Measurements from ENCODE around the gene VSIG2. TPM values are rescaled to one million over a fixed set of nuclear protein-coding genes. Genes with fewer than 3 reads are reported as not detected.

VSIG2 gene
- total and polyA plus RNA-seq, 2 experiments from 2014 or later, result not detected

DNA sequence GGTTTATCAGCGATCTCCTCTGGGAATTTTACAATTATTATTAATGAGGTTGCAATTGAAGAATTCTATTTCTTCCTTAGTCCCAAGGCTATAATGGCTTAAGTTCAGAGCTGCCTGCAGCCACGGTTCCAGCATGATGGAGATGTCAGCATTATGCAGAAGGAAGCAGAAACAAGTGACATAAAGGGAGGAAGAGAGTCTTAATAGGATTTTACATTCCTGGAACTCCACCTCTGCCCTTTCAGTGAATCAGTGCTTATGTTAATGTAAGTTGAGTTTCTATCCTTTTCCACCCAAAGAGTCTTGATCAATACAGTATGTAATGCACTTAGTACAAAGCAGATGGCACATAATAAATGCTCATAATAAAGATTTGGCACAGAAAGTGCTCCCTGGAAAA, 23.9 kb downstream of the VSIG2 start:
- H3F3A ChIP-seq (replicated peaks; ENCODE audit: low read depth), result no peaks in the 10 kb centered on the region
- Mint-ChIP-seq H3K27me3 (ENCODE audit: insufficient read depth, low read depth, poor library complexity) (peaks cover 25% of the 10 kb centered on the region), H3K9me3 (no peaks in the 10 kb centered on the region), H3K27ac (no peak overlapping the region), H3K4me3 (no peak overlapping the region), H3K4me1 (peaks cover 33% of the 10 kb centered on the region), H3K36me3 (ENCODE audit: low read depth) (no peaks in the 10 kb centered on the region)
- no peak overlapping the region for H3K4me3 ChIP-seq
- no peak overlapping the region for H2AFZ ChIP-seq
- no peaks in the 10 kb centered on the region for H3K79me2 ChIP-seq (replicated peaks; ENCODE audit: insufficient read depth)
- DNase-seq (ENCODE audit: low spot score) (no peak), ATAC-seq (no peak)
- no peak overlapping the region for H3K4me2 ChIP-seq
- TF ChIP-seq NANOG (IDR thresholded peaks at IDR 0.05; ENCODE audit: borderline replicate concordance), result no peak
- no peak for TF ChIP-seq CTCF (conservative IDR thresholded peaks at IDR 0.05; ENCODE audit: low read depth in 2 of 2)
- TF ChIP-seq CREB1 (CRISPR knock-in tag; IDR thresholded peaks at IDR 0.05; ENCODE audit: low read depth), result no peak
- TF ChIP-seq ZNF114 (CRISPR knock-in tag; IDR thresholded peaks at IDR 0.05), result no peak
- TF ChIP-seq ZNF331 (CRISPR knock-in tag; IDR thresholded peaks at IDR 0.05; ENCODE audit: low read depth), result no peak
- TF ChIP-seq STAT1 (IDR thresholded peaks at IDR 0.05; ENCODE audit: unreplicated experiment), result no peak
- TF ChIP-seq EZH2 (IDR thresholded peaks at IDR 0.05; ENCODE audit: low read depth, unreplicated experiment), result no peak
- TF ChIP-seq, protein P1, sequence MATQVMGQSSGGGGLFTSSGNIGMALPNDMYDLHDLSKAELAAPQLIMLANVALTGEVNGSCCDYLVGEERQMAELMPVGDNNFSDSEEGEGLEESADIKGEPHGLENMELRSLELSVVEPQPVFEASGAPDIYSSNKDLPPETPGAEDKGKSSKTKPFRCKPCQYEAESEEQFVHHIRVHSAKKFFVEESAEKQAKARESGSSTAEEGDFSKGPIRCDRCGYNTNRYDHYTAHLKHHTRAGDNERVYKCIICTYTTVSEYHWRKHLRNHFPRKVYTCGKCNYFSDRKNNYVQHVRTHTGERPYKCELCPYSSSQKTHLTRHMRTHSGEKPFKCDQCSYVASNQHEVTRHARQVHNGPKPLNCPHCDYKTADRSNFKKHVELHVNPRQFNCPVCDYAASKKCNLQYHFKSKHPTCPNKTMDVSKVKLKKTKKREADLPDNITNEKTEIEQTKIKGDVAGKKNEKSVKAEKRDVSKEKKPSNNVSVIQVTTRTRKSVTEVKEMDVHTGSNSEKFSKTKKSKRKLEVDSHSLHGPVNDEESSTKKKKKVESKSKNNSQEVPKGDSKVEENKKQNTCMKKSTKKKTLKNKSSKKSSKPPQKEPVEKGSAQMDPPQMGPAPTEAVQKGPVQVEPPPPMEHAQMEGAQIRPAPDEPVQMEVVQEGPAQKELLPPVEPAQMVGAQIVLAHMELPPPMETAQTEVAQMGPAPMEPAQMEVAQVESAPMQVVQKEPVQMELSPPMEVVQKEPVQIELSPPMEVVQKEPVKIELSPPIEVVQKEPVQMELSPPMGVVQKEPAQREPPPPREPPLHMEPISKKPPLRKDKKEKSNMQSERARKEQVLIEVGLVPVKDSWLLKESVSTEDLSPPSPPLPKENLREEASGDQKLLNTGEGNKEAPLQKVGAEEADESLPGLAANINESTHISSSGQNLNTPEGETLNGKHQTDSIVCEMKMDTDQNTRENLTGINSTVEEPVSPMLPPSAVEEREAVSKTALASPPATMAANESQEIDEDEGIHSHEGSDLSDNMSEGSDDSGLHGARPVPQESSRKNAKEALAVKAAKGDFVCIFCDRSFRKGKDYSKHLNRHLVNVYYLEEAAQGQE (IDR thresholded peaks at IDR 0.05; ENCODE audit: unreplicated experiment), result no peak
- TF ChIP-seq POLR2AphosphoS5 (IDR thresholded peaks at IDR 0.05; ENCODE audit: low read depth), result no peak
- no peak for TF ChIP-seq JUNB (IDR thresholded peaks at IDR 0.05; ENCODE audit: unreplicated experiment)
- TF ChIP-seq, protein P2, sequence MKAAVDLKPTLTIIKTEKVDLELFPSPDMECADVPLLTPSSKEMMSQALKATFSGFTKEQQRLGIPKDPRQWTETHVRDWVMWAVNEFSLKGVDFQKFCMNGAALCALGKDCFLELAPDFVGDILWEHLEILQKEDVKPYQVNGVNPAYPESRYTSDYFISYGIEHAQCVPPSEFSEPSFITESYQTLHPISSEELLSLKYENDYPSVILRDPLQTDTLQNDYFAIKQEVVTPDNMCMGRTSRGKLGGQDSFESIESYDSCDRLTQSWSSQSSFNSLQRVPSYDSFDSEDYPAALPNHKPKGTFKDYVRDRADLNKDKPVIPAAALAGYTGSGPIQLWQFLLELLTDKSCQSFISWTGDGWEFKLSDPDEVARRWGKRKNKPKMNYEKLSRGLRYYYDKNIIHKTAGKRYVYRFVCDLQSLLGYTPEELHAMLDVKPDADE (IDR thresholded peaks at IDR 0.05), result no peak
- TF ChIP-seq ZNF462 (CRISPR knock-in tag; IDR thresholded peaks at IDR 0.05), result no peak
- no peak for TF ChIP-seq EZH2phosphoT487 (IDR thresholded peaks at IDR 0.05; ENCODE audit: unreplicated experiment)
- no peaks in the 10 kb centered on the region for H4K20me1 ChIP-seq (replicated peaks; ENCODE audit: insufficient read depth)
- peaks cover 31% of the 10 kb centered on the region for H3K4me1 ChIP-seq (ENCODE audit: insufficient read depth)
- no peaks in the 10 kb centered on the region for H3K36me3 ChIP-seq (ENCODE audit: insufficient read depth)
- H3K27me3 ChIP-seq (ENCODE audit: insufficient read depth), result peaks cover 46% of the 10 kb centered on the region
- no peak overlapping the region for H3K27ac ChIP-seq (ENCODE audit: low read depth)
- H3K9me2 ChIP-seq (ENCODE audit: insufficient read depth), result no peaks in the 10 kb centered on the region

Data from GM23338 (cell line).